NCI-H69 (cell line): ENCODE measurements around the gene PCDH20.
"Not testable (repeated sequence)": the region's sequence is repeated elsewhere in the genome, so short reads cannot be mapped to it uniquely, and the experiment has no call there.

ENCODE experiments used
- DNase-seq: peaks from one replicate; lab custom pipeline; 2025; lab: John Stamatoyannopoulos, UW

Gene PCDH20, protein sequence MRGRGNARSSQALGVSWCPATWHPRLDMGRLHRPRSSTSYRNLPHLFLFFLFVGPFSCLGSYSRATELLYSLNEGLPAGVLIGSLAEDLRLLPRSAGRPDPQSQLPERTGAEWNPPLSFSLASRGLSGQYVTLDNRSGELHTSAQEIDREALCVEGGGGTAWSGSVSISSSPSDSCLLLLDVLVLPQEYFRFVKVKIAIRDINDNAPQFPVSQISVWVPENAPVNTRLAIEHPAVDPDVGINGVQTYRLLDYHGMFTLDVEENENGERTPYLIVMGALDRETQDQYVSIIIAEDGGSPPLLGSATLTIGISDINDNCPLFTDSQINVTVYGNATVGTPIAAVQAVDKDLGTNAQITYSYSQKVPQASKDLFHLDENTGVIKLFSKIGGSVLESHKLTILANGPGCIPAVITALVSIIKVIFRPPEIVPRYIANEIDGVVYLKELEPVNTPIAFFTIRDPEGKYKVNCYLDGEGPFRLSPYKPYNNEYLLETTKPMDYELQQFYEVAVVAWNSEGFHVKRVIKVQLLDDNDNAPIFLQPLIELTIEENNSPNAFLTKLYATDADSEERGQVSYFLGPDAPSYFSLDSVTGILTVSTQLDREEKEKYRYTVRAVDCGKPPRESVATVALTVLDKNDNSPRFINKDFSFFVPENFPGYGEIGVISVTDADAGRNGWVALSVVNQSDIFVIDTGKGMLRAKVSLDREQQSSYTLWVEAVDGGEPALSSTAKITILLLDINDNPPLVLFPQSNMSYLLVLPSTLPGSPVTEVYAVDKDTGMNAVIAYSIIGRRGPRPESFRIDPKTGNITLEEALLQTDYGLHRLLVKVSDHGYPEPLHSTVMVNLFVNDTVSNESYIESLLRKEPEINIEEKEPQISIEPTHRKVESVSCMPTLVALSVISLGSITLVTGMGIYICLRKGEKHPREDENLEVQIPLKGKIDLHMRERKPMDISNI

GRCh38 chr13:61415749-61416148 lies at the start of gene PCDH20:
Gene PCDH20 (minus strand): TSS chr13:61415849. CDS start chr13:61415158, 691 bp downstream.
- DNase-seq: no peak

GRCh38 chr13:61463024-61463423 lies 47.4 kb upstream of the PCDH20 start:
- peak; percentile 9 for DNase-seq

- DNase-seq: no peak
Observed at GRCh38 chr13:61453121-61453520, 37.5 kb upstream of the PCDH20 start.

- DNase-seq: no peak
Observed at GRCh38 chr13:61432029-61432428, 16.4 kb upstream of the PCDH20 start.

GRCh38 chr13:61423915-61424314 lies 8.3 kb upstream of the PCDH20 start:
- DNase-seq: no peak

DNA sequence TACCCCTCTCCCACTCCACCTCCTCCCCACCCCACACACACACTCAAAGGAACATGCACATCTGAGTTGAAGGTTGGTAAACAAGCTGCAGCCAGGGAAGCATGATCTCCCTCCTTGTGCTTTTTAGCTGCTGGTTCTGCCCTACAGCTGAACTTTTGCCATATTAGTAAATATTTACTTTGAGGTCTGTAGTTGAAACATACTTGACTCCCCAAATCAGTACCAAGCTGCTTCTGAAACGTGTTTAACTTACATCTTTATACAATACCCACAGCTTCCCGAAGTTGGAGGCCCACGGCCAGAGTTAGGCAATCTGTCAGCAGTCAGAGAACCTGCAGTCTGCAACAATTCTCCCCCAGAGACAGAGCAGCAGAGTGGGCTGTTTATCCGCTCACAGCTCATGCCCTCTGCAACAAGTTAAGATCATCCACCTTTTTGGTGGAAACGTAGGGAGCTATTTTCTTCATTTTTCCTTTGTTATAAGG lies 1.5 kb upstream of the PCDH20 start:
- DNase-seq: no peak

GRCh38 chr13:61415058-61415721 lies 459 bp downstream of the PCDH20 start:
- peak; percentile 84 for DNase-seq

DNA sequence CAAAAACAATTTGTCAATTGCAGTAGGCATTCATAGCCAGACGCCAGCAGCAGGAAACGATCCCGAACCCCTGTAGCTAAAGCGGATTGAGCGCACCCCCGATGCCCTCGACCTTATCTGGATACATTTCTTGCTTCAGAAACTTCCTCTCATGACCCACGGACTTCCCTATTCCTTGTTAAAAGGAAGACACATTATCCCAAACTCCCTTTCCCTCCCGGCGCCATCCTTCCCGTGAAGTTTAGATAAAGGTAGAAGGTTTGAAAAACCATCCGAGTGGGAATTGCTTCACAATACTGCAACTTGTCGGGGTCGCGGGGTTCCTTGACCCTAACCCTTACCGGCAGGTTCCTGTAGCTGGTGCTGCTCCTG lies 977 bp downstream of the PCDH20 start:
- DNase-seq: peak; percentile 34

GRCh38 chr13:61413572-61414535 lies 1.8 kb downstream of the PCDH20 start:
- DNase-seq: peak; percentile 9

GRCh38 chr13:61410669-61411297 lies 4.9 kb downstream of the PCDH20 start:
- DNase-seq: peak; percentile 56

DNA sequence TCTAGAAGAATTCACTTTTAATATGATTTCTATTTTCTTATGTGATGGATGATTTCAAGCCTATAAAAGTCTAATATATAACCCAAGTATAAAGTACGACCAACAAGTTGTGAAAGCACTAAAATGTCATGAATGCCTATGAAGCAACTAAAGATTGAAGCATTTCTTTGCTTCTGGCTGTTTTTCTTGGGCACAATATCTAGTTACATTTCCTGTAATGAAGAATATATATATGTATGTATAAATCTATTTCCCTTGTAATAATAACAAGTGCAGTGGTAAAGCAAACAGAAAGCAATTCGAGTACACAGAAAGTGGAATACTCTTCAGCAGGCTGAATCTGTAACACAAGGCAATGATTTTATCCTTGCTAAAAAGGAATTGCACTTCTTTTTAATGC lies 5.4 kb downstream of the PCDH20 start:
- no peak for DNase-seq

GRCh38 chr13:61408571-61408970 lies 7.1 kb downstream of the PCDH20 start:
- DNase-seq: no peak

DNA sequence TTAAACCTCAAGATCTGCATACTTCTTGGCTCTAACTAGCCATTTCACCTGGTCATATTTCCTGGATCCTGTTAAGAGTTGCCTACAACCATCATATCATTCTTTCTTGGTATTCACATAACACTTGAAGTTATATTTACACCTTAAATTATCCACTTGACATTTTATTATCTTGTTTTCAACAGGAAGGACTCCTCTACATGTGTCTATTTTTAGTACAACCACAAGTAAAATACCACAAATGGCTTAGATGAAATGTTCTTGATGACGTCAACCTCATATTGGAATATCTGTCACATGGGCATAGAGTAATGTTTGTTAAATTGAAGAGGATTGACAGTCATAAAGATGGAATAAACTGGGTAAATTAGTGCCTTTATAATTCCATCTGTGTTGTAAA lies 9.4 kb downstream of the PCDH20 start:
- no peak for DNase-seq

DNA sequence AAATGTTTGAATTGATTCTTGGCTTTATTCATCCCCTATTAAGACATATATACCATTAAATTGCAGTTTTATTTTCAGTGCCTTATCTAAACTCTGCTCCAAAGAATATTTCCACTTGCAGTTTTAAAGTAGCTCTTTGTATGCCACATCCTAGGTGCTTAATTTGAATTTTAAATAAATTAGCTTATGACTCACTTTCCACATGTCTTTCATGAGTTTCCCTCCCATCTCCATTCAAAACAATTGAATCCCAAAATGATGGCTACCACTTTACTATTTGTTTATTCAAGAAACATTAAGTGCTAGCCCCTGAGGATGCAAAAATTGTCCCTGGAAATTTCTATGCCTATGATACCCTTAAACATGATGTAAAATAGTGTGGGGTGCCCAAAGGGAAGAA lies 19.5 kb downstream of the PCDH20 start:
- DNase-seq: peak; percentile 19

DNA sequence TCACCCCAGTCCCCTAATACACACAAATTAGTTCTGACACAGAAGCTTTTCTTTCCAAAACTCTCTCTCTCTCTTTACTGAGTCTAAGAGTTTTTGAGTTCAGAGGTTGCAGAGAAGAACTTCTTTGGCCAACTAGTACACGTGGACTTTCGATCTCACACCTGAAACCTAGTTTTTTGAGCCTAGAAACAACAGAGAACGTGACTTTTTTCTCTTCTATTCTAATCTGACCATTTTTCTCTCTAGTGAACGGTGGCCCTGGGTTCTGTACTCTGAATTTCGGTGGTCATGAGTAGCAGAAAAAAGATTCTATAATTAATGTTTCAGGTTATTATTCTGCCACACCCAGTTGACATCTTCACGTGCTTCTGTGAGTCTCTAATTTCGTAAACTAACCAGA lies 24.2 kb downstream of the PCDH20 start:
- no peak for DNase-seq

- no peak for DNase-seq
Observed at GRCh38 chr13:61387694-61388093, 28.0 kb downstream of the PCDH20 start.

GRCh38 chr13:61383111-61383510 lies 32.5 kb downstream of the PCDH20 start:
- DNase-seq: no peak

DNA sequence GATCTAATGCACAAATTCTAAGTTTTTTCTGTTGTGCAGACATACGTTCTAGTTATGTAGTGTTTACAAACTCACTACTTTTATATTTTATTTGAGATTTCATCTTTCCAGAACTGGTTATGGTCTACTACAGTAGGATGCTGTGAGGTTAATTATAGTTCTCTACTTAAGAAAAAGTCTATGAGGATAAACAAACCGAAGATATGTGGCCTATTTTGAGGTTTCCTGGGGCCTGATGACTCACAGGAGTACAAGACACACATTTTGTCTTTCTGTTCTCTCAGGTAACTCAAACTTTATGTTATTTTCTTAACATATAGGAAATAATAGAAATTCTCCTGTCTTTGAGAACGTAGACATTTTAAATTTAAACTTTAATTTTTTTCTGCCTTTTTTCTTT lies 45.1 kb downstream of the PCDH20 start:
- peak; percentile 6 for DNase-seq

DNA sequence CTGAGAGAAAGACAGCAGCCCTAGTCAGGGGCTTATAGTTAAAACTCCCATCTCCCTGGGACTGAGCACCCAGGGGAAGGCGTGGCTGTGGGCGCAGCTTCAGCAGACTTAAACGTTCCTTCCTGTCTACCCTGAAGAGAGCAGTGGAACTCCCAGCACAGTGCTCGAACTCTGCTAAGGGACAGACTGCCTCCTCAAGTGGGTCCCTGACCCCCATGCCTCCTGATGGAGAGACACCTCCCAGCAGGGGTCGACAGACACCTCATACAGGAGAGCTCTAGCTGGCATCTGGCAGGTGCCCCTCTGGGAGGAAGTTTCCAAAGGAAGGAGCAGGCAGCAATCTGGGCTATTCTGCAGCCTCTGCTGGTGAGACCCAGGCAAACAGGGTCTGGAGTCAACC lies 51.0 kb downstream of the PCDH20 start:
- not testable (repeated sequence) for DNase-seq

DNA sequence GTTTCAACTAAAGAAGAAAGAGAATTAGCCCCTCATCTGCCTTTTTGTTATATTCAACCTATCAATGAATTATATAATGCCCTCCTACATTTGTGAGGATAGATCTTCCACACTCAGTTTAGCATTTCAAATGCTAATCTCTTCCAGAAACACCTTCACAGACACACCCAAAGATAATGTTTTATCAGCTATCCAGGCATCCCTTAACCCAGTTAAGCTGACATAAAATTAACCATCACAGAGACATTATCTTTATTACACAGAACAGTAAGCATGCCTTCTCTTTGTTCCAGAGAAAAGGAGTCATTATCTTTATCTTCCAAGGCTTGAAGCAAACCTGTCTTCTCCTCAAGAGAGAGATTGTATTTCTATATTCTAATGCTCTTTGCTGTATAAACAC lies 53.1 kb downstream of the PCDH20 start:
- DNase-seq: no peak
